OCI-LY7 (cell line): ENCODE results near the gene KRTAP10-9. TPM values are rescaled to one million over a fixed set of nuclear protein-coding genes. Genes with fewer than 3 reads are reported as not detected.
"Not testable (repeated sequence)": the region's sequence is repeated elsewhere in the genome, so short reads cannot be mapped to it uniquely, and the experiment has no call there.

Experiments
- BruUV-seq: library from RNA; stranded (reverse); fragments of 400-500 nt; replicated peaks from 2 replicates; lab custom pipeline; 2021; lab: Mats Ljungman, UMichigan
- CTCF ChIA-PET: fragments of 300-600 bp; sonication (Branson Sonifier 250); formaldehyde crosslinking; loops from one replicate; lab custom pipeline; 2022; ENCODE audit warnings: antibody characterized with exemption; ENCODE audit not compliant: unreplicated experiment; lab: Charles Lee
- POLR2A ChIA-PET: fragments of 300-600 bp; sonication (Branson Sonifier 250); formaldehyde crosslinking; loops from one replicate; lab custom pipeline; 2022; ENCODE audit warnings: antibody characterized with exemption; lab: Charles Lee
- DNase-seq: peaks from one replicate; pipeline ENCODE4 v3.0.0-alpha.2; 2015; ENCODE audit warnings: low spot score
- H2AFZ ChIP-seq: fragments of 200-600 bp; sonication (generic), shearing (Covaris generic); 2 replicates; pipeline ENCODE4 v1.6.1; 2014; ENCODE audit warnings: mild to moderate bottlenecking, antibody characterized with exemption, low read length, moderate library complexity
- H3K27ac ChIP-seq: fragments of 200-600 bp; sonication (generic); 2 replicates; pipeline ENCODE4 v1.5.1; 2014; ENCODE audit warnings: mixed run types, low read depth, mild to moderate bottlenecking, moderate library complexity, low read length, inconsistent platforms; ENCODE audit not compliant: poor library complexity, severe bottlenecking
- H3K36me3 ChIP-seq: fragments of 200-600 bp; sonication (generic); 2 replicates; pipeline ENCODE4 v1.6.1; 2014; ENCODE audit warnings: mild to moderate bottlenecking, antibody characterized with exemption, low read length, moderate library complexity, mixed read lengths; ENCODE audit not compliant: insufficient read depth
- H3K4me1 ChIP-seq: fragments of 200-600 bp; sonication (generic); 2 replicates; pipeline ENCODE4 v1.5.1; 2014; ENCODE audit warnings: mild to moderate bottlenecking, low read length; ENCODE audit not compliant: insufficient read depth, poor library complexity, severe bottlenecking
- H3K4me2 ChIP-seq: fragments of 200-600 bp; sonication (generic); 2 replicates; pipeline ENCODE4 v1.6.1; 2014; ENCODE audit warnings: mild to moderate bottlenecking, low read length
- H3K4me3 ChIP-seq: fragments of 200-600 bp; sonication (generic); 2 replicates; pipeline ENCODE4 v1.5.1; 2014; ENCODE audit warnings: mild to moderate bottlenecking, low read depth, low read length; ENCODE audit not compliant: poor library complexity, severe bottlenecking
- H3K79me2 ChIP-seq: fragments of 200-600 bp; sonication (generic); 2 replicates; pipeline ENCODE4 v1.6.1; 2016; ENCODE audit warnings: low read depth, mild to moderate bottlenecking, low read length, moderate library complexity, mixed read lengths; ENCODE audit not compliant: insufficient read depth
- H3K9me2 ChIP-seq: fragments of 200-600 bp; sonication (generic); 2 replicates; pipeline ENCODE4 v1.6.1; 2016; ENCODE audit warnings: mild to moderate bottlenecking, low read length, mixed read lengths; ENCODE audit not compliant: insufficient read depth
- H3K9me3 ChIP-seq: fragments of 200-600 bp; sonication (generic); 2 replicates; pipeline ENCODE4 v1.6.1; 2014; ENCODE audit warnings: mild to moderate bottlenecking, mixed run types, low read length, mixed read lengths
- H4K20me1 ChIP-seq: fragments of 200-600 bp; sonication (generic); 2 replicates; pipeline ENCODE4 v1.6.1; 2014; ENCODE audit warnings: mild to moderate bottlenecking, antibody characterized with exemption, low read length, moderate library complexity, mixed read lengths; ENCODE audit not compliant: insufficient read depth
- CTCF ChIP-seq: fragments of 200-600 bp; sonication (generic); conservative IDR thresholded peaks from 2 replicates; pipeline ENCODE4 v1.5.1; 2014; ENCODE audit warnings: mild to moderate bottlenecking, antibody characterized with exemption, low read length, moderate library complexity, mixed read lengths
- EZH2phosphoT487 ChIP-seq: fragments of 200-600 bp; sonication (generic); IDR thresholded peaks from 2 replicates; pipeline ENCODE4 v1.6.1; 2018; ENCODE audit warnings: low read depth, borderline replicate concordance, mild to moderate bottlenecking, mixed run types, antibody characterized with exemption, low read length, moderate library complexity, mixed read lengths
- intact Hi-C: fragments of 100-400 bp; cut with micrococcal nuclease; formaldehyde crosslinking; loops from one replicate; pipeline ENCODE4 v1.10.0; 2022; ENCODE audit not compliant: unreplicated experiment
- total RNA-seq, 2 experiments: library from RNA; depleted of rRNA in 1 of 2; stranded (reverse); fragments of >200 nt in 1 of 2; shearing (Covaris generic) in 1 of 2; gene quantifications; 2 replicates each; pipeline ENCODE4 v1.2.3, GENCODE V29; 2014 to 2022

The KRTAP10-9 gene
- total RNA-seq, 2 experiments from 2014 or later, result not detected

DNA sequence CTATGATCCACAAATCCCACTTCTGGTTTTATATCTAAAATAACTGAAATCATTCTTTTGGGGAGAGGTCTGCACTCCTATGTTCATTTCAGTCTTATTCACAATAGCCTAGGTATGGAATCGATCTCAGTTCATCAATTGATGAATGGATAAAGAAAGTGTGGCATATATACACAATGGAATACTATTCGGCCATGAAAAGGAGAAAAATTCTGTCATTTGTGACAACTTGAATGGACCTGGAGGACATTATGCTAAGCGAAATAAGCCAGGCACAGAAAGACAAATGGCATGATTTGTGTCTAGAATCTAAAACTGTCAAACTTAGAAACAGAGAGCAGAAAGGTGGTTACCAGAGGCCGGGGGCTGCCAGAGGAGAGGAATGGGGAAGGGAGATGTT is 20.4 kb upstream of the KRTAP10-9 start:
- POLR2A ChIA-PET, result no interaction called here
- H2AFZ ChIP-seq, result no peak overlapping the region

DNA sequence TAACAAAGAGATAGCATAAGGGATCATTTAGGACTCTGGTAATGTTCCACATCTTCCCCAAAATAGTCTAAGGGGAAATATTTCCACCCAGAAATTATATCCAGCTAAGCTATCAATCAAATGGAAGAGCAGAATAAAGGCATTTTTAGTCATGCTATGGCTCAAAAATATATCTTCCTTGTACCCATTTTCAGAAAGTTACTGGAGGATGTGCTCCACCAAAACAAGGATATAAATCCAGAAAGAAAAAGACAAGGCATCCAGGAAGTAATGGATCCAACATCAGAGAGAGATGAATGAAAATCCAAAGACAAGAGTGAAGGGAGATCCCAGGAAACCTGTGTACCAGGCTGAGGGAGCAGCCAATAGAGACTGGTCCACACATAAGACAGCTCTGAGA is 17.7 kb upstream of the KRTAP10-9 start:
- H4K20me1 ChIP-seq, result no peaks in the 10 kb centered on the region
- no peak overlapping the region for H3K4me3 ChIP-seq
- intact Hi-C loops, result no loop called here
- ChIA-PET POLR2A (no interaction called here), CTCF (no interaction called here)
- H3K36me3 ChIP-seq, result no peaks in the 10 kb centered on the region
- no peaks in the 10 kb centered on the region for H3K4me1 ChIP-seq
- TF ChIP-seq CTCF, result no peak
- no peak for TF ChIP-seq EZH2phosphoT487
- no peaks in the 10 kb centered on the region for H3K9me2 ChIP-seq
- H3K4me2 ChIP-seq, result no peak overlapping the region
- no peak overlapping the region for H2AFZ ChIP-seq
- H3K27ac ChIP-seq, result no peak overlapping the region
- no TSS peak for BruUV-seq
- H3K9me3 ChIP-seq, result 0 out of 2 replicates have a peak, but pooled peaks cover 9% of the 10 kb centered on the region
- no peak for DNase-seq
- H3K79me2 ChIP-seq, result no peaks in the 10 kb centered on the region

More for the DNA sequence above, 20.4 kb upstream of the KRTAP10-9 start:
- Histone ChIP-seq H3K4me3 (no peak overlapping the region), H3K36me3 (no peaks in the 10 kb centered on the region), H3K4me2 (no peak overlapping the region), H3K79me2 (no peaks in the 10 kb centered on the region), H3K9me2 (no peaks in the 10 kb centered on the region), H3K4me1 (no peaks in the 10 kb centered on the region), H4K20me1 (no peaks in the 10 kb centered on the region), H3K27ac (no peak overlapping the region), H3K9me3 (0 out of 2 replicates have a peak, but pooled peaks cover 9% of the 10 kb centered on the region)
- intact Hi-C loops, result no loop called here
- no TSS peak for BruUV-seq
- no peak for TF ChIP-seq CTCF
- TF ChIP-seq EZH2phosphoT487, result no peak
- CTCF ChIA-PET, result no interaction called here
- no peak for DNase-seq

DNA sequence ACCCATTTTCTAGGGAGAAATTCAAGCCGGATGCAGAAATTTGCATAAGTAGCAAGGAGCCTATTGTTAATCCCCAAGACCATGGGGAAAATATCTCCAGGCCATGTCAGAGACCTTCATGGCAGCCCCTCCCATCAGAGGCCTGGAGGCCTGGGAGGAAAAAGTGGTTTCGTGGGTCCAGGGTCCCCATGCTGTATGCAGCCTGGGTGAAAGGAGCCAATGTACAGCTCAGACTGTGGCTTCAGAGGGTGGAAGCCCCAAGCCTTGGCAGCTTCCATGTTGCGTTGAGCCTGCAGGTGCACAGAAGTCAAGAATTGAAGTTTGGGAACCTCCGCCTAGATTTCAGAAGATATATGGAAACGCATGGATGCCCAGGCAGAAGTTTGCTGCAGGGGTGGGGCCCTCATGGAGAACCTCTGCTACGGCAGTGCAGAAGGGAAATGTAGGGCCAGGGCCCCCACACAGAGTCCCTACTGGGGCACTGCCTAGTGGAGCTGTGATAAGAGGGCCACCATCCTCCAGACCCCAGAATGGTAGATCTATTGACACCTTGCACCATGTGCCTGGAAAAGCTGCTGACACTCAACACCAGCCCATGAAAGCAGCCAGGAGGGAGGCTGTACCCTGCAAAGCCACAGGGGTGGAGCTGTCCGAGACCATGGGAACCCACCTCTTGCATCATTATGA is 16.6 kb upstream of the KRTAP10-9 start:
- CTCF ChIA-PET, H3K4me1 ChIP-seq, DNase-seq, H2AFZ ChIP-seq, H3K36me3 ChIP-seq, H3K4me2 ChIP-seq, intact Hi-C loops, H4K20me1 ChIP-seq, H3K79me2 ChIP-seq, POLR2A ChIA-PET, H3K9me3 ChIP-seq, H3K27ac ChIP-seq, H3K4me3 ChIP-seq, H3K9me2 ChIP-seq, BruUV-seq: not testable (repeated sequence)
